Urinary bladder (tissue), 4 donors: ENCODE data around the gene GPR141. TPM values are rescaled to one million over a fixed set of nuclear protein-coding genes. Genes with fewer than 3 reads are reported as not detected.

Experiments
- DNase-seq: peaks from one replicate; pipeline ENCODE4 v3.0.0-alpha.2; 2015; ENCODE audit errors: extremely low spot score
- H3K27ac ChIP-seq: one replicate; pipeline ENCODE4 v1.5.1; 2013; ENCODE audit warnings: low read depth, mild to moderate bottlenecking, moderate library complexity
- H3K36me3 ChIP-seq: one replicate; pipeline ENCODE4 v1.6.1; 2013; ENCODE audit warnings: mild to moderate bottlenecking, moderate library complexity; ENCODE audit not compliant: insufficient read depth
- H3K4me1 ChIP-seq: one replicate; pipeline ENCODE4 v1.6.1; 2013; ENCODE audit warnings: mild to moderate bottlenecking, moderate library complexity; ENCODE audit not compliant: insufficient read depth
- H3K4me3 ChIP-seq: one replicate; pipeline ENCODE4 v1.5.1; 2013; ENCODE audit warnings: low read depth, low read length
- WGBS: extraction: QIAGEN DNeasy Blood & Tissue Kit; methylation state at CpG from one replicate; pipeline ENCODE4 v1.1.7; 2013; 5-methylcytosine and 5-hydroxymethylcytosine counted together
- polyA plus RNA-seq: library from polyadenylated mRNA; stranded (reverse); fragments of 200-250 nt; gene quantifications from one replicate; pipeline ENCODE4 v1.2.3, GENCODE V29; 2013
- total RNA-seq: library from RNA; depleted of rRNA; stranded (reverse); fragments of >200 nt; gene quantifications from one replicate; pipeline ENCODE4 v1.2.3, GENCODE V29; 2014
- donor health status: healthy with polysubstance abuse.
- donor health status: healthy.

The GPR141 gene
- total and polyA plus RNA-seq, 2 donors = 0.16 to 3.1 TPM

GRCh38 chr7:37765872-37766525 is 82.4 kb downstream of the GPR141 start:
- H3K36me3 ChIP-seq = no peaks in the 10 kb centered on the region
- H3K4me3 ChIP-seq = no peak overlapping the region
- no peak overlapping the region for H3K27ac ChIP-seq
- DNase-seq = no peak
- no peaks in the 10 kb centered on the region for H3K4me1 ChIP-seq
- 77% methylated on average over 6 of the region's 6 CpGs for WGBS

GRCh38 chr7:37768611-37769010 is 85.0 kb downstream of the GPR141 start:
- Histone ChIP-seq H3K4me1 (no peaks in the 10 kb centered on the region), H3K4me3 (no peak overlapping the region), H3K36me3 (no peaks in the 10 kb centered on the region), H3K27ac (no peak overlapping the region)
- 76% methylated on average over 1 of the region's 1 CpG for WGBS
- no peak for DNase-seq

GRCh38 chr7:37769291-37769690 is 85.7 kb downstream of the GPR141 start:
- Histone ChIP-seq H3K36me3 (no peaks in the 10 kb centered on the region), H3K4me3 (no peak overlapping the region), H3K27ac (no peak overlapping the region), H3K4me1 (no peaks in the 10 kb centered on the region)
- WGBS = 28% methylated on average over 1 of the region's 1 CpG
- no peak for DNase-seq

GRCh38 chr7:37769726-37770125 is 86.2 kb downstream of the GPR141 start:
- H3K36me3 ChIP-seq = no peaks in the 10 kb centered on the region
- no peak overlapping the region for H3K27ac ChIP-seq
- H3K4me1 ChIP-seq = no peaks in the 10 kb centered on the region
- 92% methylated on average over 3 of the region's 3 CpGs for WGBS
- DNase-seq = no peak
- no peak overlapping the region for H3K4me3 ChIP-seq

- no peak overlapping the region for H3K4me3 ChIP-seq
- H3K27ac ChIP-seq = no peak overlapping the region
- H3K4me1 ChIP-seq = no peaks in the 10 kb centered on the region
- no peaks in the 10 kb centered on the region for H3K36me3 ChIP-seq
- WGBS = 81% methylated on average over 6 of the region's 6 CpGs
- DNase-seq = no peak
Measured at GRCh38 chr7:37770838-37771237, 87.3 kb downstream of the GPR141 start.

- Histone ChIP-seq H3K4me1 (no peaks in the 10 kb centered on the region), H3K4me3 (no peak overlapping the region), H3K27ac (no peak overlapping the region), H3K36me3 (no peaks in the 10 kb centered on the region)
- WGBS = 55% methylated on average over 3 of the region's 3 CpGs
- DNase-seq = no peak
Measured at GRCh38 chr7:37771342-37771741, 87.8 kb downstream of the GPR141 start.

GRCh38 chr7:37771801-37772200 is 88.2 kb downstream of the GPR141 start:
- Histone ChIP-seq H3K4me3 (no peak overlapping the region), H3K4me1 (no peaks in the 10 kb centered on the region), H3K36me3 (no peaks in the 10 kb centered on the region), H3K27ac (no peak overlapping the region)
- DNase-seq = no peak
- 58% methylated on average over 1 of the region's 1 CpG for WGBS

GRCh38 chr7:37775921-37776320 is 92.4 kb downstream of the GPR141 start:
- no peak overlapping the region for H3K4me3 ChIP-seq
- DNase-seq = no peak
- 67% methylated on average over 3 of the region's 3 CpGs for WGBS
- no peak overlapping the region for H3K27ac ChIP-seq
- H3K36me3 ChIP-seq = no peaks in the 10 kb centered on the region
- no peaks in the 10 kb centered on the region for H3K4me1 ChIP-seq

GRCh38 chr7:37781156-37781555 is 97.6 kb downstream of the GPR141 start:
- Histone ChIP-seq H3K27ac (no peak overlapping the region), H3K4me3 (no peak overlapping the region), H3K36me3 (no peaks in the 10 kb centered on the region), H3K4me1 (no peaks in the 10 kb centered on the region)
- 79% methylated on average over 2 of the region's 2 CpGs for WGBS
- DNase-seq = no peak

- no peaks in the 10 kb centered on the region for H3K36me3 ChIP-seq
- no peaks in the 10 kb centered on the region for H3K4me1 ChIP-seq
- H3K27ac ChIP-seq = no peak overlapping the region
- DNase-seq = no peak
- H3K4me3 ChIP-seq = no peak overlapping the region
Measured at GRCh38 chr7:37782166-37782565, 98.6 kb downstream of the GPR141 start.

GRCh38 chr7:37784015-37784414 is 100.4 kb downstream of the GPR141 start:
- Histone ChIP-seq H3K27ac (no peak overlapping the region), H3K4me3 (no peak overlapping the region), H3K36me3 (no peaks in the 10 kb centered on the region), H3K4me1 (no peaks in the 10 kb centered on the region)
- DNase-seq = no peak
- 51% methylated on average over 3 of the region's 3 CpGs for WGBS

GRCh38 chr7:37786741-37787569 is 103.4 kb downstream of the GPR141 start:
- Histone ChIP-seq H3K4me3 (no peak overlapping the region), H3K36me3 (no peaks in the 10 kb centered on the region), H3K27ac (no peak overlapping the region), H3K4me1 (no peaks in the 10 kb centered on the region)
- no peak for DNase-seq
- WGBS = 67% methylated on average over 6 of the region's 6 CpGs
